Uterus (tissue), 2 donors: ENCODE measurements around the gene DDX3X.

Experiments
- CTCF ChIP-seq, 4 experiments: fragments of 200-600 bp in 2 of 4; fragments of 450-650 bp in 2 of 4; sonication (generic) in 2 of 4; IDR thresholded peaks; one replicate each; pipeline ENCODE4 v1.5.1; 2016 to 2019; ENCODE audit warnings: antibody characterized with exemption in 4 of 4, mild to moderate bottlenecking in 2 of 4, moderate library complexity in 1 of 4
- POLR2A ChIP-seq, 2 donors: fragments of 450-650 bp; IDR thresholded peaks; one replicate each; pipeline ENCODE4 v1.6.1; 2016; ENCODE audit warnings: antibody characterized with exemption in 2 of 2, mild to moderate bottlenecking in 1 of 2, moderate library complexity in 1 of 2

DNA sequence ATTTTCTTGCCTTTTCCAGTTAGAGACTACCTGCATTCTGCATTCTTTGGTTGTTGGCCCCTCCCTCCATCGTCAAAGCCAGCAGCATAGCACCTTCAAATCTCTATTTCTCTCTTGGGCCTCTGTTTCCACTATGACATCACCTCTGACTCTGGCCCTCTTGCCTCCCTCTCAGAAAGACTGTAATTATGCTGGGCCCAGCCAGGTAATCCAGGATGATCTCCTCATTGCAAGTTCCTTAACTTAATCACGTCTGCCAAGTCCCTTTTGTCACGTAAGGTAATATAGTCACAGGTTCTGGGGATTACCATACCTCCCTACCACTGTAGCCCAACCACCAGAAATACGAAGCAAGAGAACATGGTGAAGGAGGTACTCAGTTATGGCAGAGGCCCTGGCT is 73.9 kb downstream of the DDX3X start:
- TF ChIP-seq CTCF (IDR thresholded peaks at IDR 0.05) (no peak), POLR2A (IDR thresholded peaks at IDR 0.05) (no peak)
